HG02981 (cell line): ENCODE results near the gene LMTK2.
"Not testable (repeated sequence)": the region's sequence is repeated elsewhere in the genome, so short reads cannot be mapped to it uniquely, and the experiment has no call there.

Experiments used
- ATAC-seq: cut with Tn5 transposase; IDR thresholded peaks from one replicate; pipeline ENCODE4 v1.9.1; 2021; ENCODE audit warnings: mild to moderate bottlenecking, moderate library complexity; ENCODE audit not compliant: unreplicated experiment

LMTK2 gene

DNA sequence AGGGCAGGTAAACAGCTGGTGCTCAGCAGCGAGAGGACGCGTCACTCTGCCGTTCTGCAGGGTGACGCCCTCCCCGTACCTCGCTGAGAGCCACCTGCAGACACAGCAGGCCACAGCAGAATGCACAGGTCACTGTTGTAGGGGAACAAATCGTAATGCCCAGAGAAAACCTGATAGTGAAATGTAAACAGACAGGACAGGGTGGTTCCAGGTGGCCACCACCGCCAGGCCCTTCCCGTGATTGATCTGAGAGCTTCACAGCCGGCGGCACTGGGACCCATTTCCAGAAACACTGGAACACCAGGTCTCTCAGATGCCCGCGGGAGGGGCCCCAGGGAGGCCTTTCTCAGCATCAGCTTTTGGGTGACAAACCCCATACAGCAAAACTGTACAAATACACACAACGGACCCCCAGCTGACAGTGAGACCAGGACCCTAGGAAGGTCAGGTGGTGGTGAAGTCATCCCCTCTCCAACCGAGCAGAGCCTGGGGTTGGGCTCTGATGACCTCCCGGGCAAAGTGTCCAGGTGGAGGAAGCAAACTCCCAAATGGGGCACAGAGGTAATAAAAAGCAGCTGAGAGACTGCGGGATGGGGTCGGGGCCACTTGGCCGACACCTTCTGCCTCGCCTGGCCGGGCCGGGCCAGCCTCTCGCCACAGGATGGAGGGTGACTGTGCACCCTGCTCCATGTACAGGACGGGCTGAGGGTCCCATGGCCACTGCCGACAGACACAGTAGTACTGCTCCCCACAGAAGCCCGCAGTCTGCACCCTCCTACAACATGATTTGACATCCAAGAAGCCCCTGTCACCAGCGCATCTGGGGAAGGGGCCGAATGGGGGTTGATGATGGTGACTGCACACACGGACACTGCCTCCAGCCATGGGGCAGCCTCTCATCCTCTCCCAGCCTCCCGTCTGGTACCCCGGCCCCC, 109.2 kb downstream of the LMTK2 start:
- no peak for ATAC-seq

DNA sequence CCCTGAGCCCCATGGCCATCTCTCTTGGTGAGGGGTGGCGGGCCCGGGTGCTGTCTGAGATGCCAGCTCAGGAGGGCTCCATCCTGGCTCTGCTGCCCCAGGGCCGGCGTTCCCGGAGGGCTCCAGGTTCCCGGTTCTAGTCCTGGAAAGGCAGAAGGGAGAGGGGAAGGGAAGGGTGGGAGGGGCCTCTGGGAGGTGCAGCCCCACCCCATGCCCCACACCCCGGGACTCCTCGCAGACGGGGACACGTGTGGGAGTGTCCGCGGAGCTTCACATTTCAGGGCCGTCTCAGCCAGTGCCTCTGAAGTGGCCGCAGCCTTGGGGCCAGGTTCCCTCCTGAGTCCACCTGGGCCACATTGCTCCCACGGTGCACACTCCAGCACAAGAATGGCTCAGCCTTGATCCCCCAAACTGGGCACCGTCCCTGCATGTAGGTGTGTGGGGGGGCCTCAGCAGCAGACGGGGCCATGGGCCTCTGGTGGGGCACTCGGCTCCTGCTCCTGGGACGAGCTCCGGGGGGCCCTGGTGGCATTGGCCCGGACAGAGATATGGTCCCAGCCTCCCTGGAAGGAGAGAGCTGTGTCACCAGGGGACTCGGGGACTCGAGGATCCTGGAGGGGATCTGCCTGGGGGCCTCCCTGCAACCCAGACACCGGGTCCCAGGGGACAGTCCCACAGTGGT, 110.4 kb downstream of the LMTK2 start:
- no peak for ATAC-seq

DNA sequence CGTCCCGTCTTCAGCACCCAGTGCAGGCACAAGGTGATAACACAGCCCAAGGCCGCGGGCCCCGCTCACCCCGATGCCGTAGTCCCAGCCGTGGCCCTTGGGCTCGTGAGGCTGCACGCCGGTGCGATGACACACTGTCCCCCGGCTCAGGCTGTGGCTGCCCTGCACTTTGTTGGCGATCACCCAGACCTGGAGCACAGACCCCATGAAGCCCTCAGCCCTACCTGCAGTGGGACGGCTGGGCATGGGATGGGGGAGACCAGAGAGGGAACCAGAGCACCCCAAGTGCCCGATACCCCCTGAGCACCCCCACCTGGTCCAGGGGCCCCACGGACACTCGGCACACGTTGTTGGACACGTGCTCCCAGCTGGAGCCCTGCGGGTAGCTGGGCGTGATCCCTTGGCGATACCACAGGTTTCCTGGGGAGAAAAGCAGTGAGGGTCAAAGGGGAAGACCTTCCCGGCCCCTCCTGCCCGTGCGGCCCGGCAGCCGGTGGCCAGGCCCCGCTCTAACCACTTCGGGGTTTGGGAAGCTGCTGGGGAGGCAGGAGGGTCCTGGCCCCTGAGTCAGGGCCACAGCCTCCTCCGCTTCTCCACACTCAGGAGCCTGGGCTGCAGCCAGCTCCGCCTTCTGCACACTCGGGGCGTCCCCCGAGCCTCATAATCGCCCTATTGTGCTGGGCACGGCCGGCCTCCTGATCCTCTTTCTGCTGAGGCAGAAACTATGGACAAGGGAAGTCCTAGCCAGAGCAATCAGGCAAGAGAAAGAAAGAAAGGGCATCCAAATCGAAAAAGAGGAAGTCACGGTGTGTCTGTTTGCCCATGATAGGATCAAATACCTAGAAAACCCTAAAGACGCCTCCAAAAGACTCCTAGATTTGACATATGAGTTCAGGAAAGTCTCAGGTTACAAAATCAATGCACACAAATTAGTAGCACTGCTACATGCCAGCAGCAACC, 111.2 kb downstream of the LMTK2 start:
- ATAC-seq = no peak

DNA sequence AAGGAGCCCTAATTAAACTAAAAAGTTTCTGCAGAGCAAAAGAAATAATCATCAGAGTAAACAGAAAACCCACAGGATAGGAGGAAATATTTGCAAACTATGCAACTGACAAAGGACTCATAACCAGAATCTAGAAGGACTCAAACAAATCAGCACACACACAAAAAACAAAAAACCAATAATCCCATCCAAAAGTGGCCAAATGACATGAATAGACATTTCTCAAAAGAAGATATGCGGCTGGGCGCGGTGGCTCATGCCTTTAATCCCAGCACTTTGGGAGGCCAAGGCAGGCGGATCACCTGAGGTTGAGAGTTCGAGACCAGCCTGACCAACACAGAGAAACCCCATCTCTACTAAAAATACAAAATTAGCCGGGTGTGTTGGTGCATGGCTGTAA, 112.7 kb downstream of the LMTK2 start:
- not testable (repeated sequence) for ATAC-seq

DNA sequence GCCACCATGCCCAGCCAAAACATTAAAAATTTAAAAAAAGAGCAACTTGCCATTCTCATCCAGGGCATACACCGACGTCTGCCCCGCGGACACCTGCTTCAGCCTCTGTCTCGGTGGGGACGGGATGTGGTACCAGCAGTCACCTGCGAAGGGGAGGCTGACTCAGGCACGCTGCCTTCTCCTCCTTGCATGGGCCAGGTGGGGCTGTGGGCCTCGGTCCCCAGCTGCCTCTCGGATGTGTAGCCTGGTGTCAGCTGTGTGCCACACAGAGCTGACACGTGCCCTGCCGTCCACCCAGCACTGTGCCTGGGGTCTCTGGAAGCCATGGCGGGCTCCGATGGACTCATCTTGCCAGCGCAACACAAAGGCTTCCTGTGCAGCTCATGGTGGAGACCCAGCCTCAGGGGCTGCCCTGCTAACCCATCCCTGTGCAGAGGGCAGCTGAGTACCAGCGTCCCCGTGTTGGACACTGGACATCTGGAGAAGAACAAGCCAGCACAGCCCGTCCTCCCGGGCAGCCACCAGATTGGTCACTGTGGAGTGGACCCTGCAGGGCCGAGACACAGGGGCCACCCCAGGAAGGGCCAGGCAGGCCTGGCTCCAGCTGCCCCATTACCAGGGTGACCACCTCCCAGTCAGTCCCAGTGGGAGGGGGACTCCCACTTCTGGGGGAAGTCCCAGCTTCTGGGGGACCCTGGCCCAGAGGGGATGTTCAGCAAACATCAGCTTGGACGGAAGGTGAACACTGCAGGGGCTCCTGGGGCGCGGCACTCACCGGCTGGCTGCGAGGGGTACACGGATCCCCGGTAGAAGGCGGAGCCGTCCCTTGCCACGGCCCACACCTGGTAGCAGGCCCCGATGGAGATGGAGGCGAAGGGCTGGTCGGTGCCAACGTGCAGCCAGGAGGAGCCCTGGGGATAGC, 115.2 kb downstream of the LMTK2 start:
- ATAC-seq = no peak

DNA sequence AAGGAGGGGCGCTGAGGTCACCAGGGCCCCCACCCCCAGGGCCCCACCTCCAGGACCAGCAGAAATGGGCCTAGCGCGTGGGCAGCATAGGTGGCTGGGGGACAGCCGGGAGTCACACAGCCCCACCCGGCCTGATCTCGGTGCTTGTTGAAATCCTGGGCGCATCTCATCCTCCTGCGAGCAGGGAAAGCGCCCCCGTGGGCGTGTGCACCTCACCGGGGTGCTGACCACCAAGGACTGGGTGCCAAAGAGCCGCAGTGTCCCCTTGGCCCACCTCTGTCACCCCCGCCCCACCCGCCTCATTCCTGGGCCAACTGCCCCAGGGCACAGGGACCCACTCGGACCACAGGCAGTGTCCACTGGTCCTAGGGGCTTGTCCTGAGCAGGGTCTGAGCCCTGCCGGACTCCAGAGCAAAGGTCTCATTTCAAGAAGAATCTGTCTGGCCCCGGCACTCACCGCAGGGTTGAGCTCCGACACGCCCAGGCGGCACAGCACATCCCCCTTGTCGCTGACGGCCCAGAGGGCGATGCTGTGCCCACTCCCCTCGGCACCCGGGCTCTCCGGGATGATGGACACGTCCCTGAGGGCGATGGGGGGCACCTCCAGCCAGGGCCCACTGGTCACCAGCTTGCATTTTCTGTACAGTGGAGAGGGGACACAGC, 116.0 kb downstream of the LMTK2 start:
- ATAC-seq = no peak

DNA sequence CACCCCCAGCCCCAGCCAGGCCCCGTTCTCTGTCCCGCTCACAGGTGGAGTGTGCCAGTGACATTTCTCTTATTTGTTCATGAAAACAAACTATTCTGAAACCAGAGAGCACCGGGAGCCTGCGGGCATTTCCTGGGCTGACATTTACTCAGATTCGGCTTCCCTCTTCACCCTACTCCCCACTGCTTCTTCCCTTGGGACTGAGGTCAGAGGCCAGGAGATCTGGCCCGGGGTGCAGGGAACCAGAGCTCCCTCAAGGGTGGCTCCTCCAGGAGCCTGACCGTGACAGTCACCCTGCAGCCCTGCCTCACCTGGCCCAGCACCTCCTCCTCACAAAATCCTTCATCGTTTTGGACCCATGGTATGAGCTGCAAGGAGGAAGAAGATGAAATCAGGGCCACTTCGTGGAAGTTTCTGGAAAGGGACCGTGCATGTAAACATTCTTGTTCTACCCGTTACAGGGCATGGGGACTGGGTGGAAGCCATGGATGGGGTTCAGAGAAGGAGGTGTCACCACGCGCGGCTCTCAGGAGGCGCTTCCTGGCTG, 116.8 kb downstream of the LMTK2 start:
- ATAC-seq = no peak

DNA sequence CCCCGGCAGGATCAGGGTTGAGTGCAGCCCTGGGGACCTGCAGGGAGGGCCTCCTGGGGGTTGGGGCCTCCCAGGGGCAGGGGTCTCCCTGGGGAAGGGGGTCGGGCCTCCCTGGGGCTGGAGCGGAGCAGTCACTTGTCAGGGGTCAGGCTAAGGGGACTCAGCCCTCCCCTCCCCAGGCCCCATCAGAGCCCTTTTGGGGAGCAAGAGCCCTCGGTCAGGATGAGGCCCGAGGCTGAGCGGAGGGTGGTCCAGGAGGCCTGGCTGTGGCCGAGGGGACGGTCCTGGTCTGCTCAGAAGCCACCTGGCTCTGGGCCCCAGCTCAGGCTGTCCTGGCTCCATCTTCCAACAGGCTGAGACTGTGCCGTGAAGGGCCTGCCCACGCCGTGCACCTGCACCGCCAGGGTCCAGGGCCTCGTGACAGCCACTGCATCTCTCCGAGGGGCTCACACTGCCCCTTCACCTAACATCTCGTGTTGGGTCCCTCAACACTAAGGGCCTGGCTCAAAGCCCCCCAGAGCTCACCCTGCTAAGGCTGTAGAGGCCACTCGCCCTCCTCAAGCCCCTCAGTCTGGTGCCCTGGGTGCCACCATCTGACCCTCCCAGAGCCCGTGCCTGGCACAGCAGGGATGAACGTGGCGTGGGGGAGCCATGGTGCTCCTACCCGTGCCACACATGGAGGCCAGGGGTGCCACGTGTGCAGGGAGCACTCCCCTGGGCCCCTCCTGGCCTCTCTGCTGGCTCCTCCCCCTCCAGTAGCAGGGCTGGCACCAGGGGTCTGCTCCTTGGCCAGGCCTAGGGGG, 117.4 kb downstream of the LMTK2 start:
- no peak for ATAC-seq

DNA sequence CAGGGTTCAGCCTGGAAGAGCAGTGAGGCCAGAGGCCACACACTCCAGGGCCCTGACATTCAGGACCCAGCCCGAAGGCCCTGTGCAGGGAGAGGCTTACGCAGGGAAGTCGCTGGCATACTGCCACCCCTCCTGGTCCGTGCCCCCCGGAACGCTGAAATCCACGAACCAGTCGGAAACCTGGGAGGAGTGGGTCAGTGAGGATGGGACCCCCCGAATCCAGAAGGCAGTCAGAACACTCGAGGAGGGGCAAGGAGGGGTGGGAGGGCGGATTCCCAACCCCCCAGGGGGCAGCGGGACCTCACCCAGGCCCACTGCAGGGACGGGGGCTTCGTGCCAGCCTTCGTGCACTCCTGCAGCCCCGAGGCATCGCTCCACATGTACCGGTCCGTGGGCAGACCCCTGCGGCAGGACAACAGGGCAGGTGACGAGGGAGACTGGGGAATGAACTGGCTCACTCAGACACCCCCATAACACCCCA, 118.1 kb downstream of the LMTK2 start:
- no peak for ATAC-seq

DNA sequence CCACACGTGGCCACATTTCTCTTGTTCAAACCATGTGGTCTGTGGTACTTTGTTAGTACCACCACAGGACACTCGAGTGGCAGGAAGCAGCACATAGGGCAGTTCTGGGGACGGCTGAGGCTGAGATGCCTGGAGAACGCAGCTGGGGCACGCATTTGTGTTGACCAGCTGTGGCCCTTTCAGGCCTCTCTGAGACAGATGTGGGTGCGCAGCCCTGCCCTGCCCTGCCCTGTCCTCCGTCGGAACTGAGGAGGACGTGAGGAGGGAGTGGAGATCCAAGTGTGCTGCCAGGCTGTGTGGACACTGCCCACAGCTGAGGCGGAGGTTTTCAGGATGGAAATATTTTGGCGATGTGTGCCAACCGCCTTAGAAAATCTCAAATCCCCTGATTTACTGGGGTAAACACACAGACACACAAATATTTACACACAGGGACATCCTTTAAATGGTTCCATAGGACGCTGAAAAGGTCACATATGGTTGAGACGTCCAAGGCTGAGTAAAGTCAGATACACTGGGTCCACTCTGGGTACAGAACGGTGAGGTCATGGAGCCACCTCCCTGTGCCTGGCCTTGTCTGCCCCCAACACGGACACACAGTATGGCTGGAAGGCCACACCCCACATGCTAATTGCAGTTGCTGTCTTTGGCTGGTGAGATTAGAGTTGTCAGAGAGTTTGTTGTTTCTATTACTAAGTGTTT, 119.4 kb downstream of the LMTK2 start:
- ATAC-seq = no peak

DNA sequence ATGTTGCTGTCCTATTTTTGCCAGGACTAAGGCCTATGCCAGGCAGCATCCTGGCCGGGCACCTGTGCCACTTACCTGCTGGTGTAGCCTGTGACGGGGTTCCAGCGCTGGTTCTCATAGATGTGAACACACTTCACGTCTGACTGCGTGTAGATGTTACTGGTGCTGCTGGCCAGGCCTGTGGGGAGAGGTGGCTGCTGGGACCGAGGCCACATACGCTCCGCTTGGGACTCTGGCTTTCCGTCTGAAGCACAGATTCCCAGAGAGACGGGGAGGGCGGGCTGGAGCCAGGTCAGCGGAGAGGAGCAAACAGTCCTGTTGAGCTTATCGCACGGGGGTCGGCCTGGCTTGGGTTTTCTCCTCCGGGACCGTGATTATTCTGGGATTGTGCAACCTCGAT, 121.3 kb downstream of the LMTK2 start:
- ATAC-seq = no peak

DNA sequence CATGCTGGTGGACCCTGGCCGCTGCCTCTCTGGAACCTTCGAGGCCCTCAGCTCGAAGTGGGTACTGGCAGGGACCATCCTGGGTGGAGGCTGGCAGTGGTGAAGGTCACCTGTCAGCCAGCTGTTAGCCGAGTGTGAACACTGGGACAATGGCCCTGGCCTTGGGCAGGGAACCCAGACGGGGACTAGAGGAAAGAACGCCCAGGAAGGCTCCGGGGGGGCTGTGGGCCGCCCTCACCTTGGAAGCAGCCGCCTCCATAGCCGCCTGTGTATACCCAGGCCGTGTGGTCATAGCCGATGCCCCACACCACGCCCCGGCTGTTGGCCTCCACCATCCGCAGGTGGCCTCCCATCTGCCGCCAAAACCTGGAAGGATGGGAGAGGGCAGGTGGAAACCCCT, 122.1 kb downstream of the LMTK2 start:
- no peak for ATAC-seq

DNA sequence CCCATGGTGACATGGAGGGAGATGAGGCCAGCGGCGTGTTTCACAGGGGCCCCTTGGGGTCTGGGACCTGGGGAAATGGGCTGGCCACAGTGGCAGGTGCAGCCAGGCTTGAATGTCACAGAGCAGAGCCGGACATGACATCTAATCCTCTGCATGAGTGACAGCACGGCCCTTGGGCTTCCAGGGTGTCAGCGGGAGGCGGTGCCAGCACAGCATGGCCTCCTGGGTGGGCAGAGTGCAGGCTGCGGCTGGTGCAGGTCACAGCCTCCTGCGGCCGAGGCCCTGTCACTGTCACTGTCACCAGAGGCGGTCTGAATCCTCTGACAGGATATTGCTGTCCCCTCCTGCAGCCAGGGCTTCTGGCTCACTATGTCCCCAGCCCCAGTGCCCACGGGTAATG, 122.8 kb downstream of the LMTK2 start:
- no peak for ATAC-seq

DNA sequence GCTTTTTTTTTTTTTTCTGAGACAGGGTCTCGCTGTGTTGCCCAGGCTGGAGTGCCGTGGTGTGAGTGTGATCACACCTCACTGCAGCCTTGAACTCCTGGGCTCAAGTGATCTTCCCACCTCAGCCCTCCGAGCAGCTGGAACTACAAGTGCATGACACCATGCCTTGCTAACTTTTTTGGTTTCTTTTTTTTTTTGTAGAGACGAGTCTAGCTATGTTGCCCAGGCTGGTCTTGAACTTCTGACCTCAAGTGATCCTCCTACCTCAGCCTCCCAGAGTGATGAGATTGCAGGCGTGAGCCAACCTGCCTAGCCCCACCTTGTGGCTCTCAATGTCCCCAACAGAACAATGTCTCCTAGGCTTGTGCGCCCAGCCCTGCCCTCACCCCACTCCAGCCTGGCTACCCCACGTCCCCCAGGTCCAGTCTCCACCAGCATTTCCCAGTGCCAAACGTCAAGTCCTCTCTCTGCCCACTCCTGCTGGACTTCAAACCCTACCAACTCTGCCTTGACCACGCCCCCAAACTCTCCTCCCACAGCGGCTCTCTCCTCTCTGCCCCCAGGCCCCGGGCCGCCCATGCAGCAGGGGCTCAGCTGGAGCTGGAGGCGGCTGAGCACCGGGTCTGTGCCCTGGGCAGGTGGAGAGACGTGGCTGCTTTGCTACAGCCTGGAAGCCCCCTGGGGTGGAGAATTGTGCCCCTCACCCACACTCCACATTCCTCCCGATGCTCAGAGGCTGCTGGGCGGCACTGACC, 123.5 kb downstream of the LMTK2 start:
- no peak for ATAC-seq

DNA sequence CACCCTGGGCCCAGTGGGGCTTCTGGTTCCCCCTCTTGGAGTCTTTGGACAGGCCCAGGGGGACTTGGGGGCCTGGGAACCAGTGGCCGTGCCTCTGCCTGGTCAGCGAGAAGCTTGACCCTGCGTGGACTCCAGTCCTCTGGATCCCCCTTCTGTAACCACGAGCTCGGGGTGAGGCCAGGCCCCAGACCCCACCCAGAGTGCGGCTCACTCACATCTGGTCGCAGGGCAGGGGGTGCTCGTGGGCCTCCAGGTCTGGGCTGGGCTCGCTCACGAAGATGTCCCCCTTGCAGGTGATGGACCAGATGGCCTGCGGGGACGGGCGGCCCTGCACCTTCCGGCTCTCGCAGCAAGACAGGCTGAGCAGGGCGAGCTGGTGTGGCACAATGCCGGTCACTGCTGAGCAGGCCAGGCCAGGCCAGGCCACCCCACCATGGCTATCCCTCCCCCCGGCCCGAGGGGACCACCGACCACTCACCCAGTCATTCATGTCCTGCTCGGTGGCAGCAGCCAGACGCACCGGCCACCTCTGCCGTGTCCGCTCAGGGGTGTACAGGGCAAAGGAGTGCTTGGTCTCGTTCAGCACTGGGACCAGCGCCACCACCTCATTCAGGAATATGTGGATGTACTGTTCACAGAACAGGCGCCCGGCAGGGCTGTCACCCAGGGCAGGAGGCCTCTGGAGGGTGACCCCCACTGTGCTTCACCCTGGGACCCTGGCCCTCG, 124.2 kb downstream of the LMTK2 start:
- no peak for ATAC-seq
